Inflammatory macrophage treated with lipopolysaccharide for 1 hour (primary cell): ENCODE data around the gene SEC22B.
"Not testable (repeated sequence)": the region's sequence is repeated elsewhere in the genome, so short reads cannot be mapped to it uniquely, and the experiment has no call there.

ENCODE experiments used
- DNase-seq, 2 donors: peaks; one replicate each; pipeline ENCODE4 v3.0.0-alpha.2; 2020 to 2022

Gene SEC22B

DNA sequence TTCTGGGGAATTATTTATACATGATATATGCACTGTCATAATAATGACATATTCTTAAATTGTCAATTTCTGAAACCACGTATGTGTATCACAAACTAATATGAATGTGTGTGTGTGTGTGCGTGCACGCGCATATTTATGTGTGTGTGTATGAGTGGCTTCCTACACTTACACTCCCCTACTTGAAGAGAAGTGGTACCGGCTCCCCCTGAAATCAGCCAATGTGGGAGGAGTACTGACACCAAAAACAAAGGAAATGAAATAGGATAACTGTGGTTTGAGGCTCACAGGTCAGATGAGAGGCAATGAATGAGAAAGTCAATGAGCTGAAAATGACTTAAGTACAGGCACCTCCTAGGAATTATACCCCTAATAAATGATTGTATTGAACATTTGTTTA is 64.1 kb downstream of the SEC22B start:
- DNase-seq = not testable (repeated sequence)

DNA sequence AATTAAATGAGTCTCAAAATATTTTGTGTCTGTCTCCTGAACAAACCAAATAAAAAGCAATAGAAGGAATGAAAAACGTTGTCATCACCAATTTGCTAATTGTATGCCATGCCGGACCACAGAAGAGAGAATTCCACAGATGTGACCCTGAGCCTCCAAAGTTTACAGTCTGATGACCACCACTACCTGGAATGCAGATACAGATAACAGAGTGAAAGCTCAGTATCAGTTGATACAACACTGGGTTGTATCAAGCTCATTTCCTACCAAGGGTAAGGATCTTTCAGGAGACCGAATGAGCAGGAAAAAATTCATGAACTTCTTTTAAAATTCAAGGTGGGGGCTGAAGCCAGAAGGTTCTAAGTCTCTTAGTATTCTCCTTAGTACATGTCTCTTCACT is 64.5 kb downstream of the SEC22B start:
- DNase-seq = not testable (repeated sequence)

DNA sequence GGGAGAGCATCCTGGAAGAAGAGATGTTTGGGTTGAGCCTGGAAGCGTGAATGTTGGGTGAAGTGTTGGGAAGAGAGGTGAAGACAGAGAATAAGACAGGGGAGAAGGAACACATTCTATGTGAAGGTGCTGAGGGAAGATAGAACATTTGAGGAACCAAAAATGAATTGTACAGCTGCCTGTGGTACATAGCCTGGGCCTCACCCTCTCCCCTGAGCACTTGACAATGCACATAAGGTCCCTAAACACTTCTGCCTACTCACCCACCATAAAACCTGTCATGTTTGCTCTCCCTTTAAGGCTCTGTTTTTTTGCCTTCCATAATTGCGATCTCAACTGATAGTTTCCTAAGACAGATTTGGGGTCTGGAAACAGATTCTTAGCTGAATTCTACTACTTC is 65.3 kb downstream of the SEC22B start:
- DNase-seq = not testable (repeated sequence)

DNA sequence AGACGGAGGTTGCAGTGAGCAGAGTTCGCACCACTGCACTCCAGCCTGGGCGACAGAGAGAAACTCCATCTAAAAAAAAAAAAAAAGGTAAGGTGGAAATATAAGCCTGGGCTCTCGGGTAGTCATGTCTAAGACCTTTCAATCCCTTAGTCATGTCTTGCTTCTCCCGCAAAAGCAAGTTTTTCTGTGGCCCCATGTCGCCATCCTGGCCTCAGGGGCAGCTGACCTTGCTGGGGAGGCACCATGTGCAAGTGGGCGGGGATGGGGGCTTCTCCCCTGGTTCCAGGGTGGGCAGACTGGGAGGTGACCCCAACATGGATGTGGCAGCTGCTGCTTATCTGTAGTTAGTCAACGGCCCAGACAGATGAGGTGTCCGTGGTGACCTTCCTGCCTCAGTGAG is 66.7 kb downstream of the SEC22B start:
- not testable (repeated sequence) for DNase-seq

DNA sequence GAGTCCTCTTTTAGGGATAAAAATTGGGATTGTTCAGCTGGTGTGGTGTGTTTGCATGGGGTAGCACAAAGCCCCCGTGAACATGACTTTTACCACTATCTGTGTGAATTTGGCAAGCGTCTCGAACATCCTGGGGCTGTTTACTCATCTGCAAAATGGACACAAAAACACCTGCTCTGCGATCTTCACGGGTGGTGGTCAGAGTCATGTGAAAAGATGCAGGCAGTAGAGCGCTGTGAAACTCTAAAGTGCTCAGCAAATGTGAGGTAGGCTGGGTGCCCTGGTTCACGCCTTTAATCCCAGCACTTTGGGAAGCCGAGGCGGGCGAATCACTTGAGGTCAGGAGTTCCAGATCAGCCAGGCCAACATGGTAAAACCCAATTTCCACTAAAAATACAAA is 67.1 kb downstream of the SEC22B start:
- not testable (repeated sequence) for DNase-seq

DNA sequence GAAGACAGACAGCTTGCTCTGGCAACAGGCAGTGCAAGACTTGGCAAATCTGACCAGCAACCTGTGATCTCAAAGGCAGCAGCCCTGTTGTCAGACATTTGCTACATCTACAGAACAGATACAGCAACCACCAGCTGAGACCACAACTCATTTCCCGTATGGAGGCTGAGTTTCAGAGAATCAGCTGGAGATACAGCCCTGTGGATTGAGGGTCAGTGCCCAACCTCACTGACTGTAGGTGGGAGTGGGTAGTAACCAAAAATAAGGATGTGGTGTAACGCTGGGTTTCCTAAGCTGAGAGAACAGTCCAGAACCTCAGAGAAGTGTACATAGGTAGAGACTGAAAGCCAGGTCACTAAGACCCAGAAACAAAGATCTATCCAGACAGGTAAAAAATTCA is 71.0 kb downstream of the SEC22B start:
- peak in 1 of 2 donors; percentile 8 for DNase-seq

DNA sequence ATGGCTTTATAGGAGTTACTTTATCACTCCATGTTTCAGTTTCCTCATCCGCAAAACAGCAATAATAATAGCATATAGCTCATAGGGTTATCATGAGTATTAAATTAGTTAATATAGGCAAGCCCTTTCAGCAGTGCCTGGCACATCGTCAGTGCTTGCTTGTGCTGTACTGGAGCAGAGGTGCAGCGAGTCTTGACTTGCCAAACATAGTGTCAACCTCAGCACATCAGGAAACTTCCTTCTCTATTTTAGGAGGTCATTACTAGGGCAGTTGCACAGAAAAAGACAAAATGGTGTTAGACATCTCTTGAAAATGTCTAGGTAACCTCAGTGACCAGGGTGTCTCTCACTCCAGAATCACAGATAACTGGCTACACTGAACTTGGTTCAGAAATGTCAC is 72.6 kb downstream of the SEC22B start:
- not testable (repeated sequence) for DNase-seq

DNA sequence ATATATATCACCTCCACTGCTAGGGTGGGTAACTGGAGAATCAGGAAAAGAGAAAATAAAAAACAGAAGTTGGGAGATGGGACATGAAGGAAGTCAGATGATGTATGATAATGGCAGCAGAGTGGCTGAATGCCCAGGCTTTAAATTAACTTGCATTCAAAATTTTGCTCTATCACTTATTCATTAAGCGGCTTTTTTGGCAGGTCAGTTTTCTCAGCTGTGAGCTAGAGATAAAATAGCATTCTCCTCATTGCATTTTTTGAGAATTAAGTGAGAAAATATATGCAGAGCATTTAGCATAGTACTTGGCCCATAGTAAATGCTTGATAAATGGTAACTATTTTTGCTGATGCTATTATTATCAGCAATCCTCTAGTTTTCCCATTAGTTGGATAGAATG is 74.7 kb downstream of the SEC22B start:
- not testable (repeated sequence) for DNase-seq
